ENCODE results near the gene PRKCA. TPM values are rescaled to one million over a fixed set of nuclear protein-coding genes. Genes with fewer than 3 reads are reported as not detected.

PRKCA gene
- total and polyA plus RNA-seq, 2 donors (not counting 3 experiments of a cell fraction or from before 2014, with no cell fraction given), result 7.5 to 34.2 TPM

GRCh38 chr17:66711401-66711800 is 409.0 kb downstream of the PRKCA start:
- Histone ChIP-seq H2AFZ (ENCODE audit: low read depth, low read length) (no peak overlapping the region), H3K9me3 (replicated peaks; ENCODE audit: control insufficient read depth, insufficient read depth, low read length) (no peaks in the 10 kb centered on the region), H3K4me1 (ENCODE audit: control insufficient read depth, extremely low read depth, insufficient read depth, low read length) (no peaks in the 10 kb centered on the region), H4K20me1 (replicated peaks; ENCODE audit: control insufficient read depth, extremely low read depth, insufficient read depth, low read length) (no peaks in the 10 kb centered on the region), H3K9ac (replicated peaks; ENCODE audit: extremely low read depth, insufficient read depth, low read length) (no peak overlapping the region), H3K27ac (ENCODE audit: insufficient read depth, low read depth, low read length) (no peak overlapping the region), H3K27me3 (ENCODE audit: control insufficient read depth in 2 of 2, insufficient read depth in 2 of 2, low read length in 2 of 2) (no peaks in the 10 kb centered on the region), H3K79me2 (ENCODE audit: control insufficient read depth, insufficient read depth, low read length) (no peaks in the 10 kb centered on the region), H3K36me3 (ENCODE audit: control insufficient read depth in 2 of 2, extremely low read depth in 1 of 2, insufficient read depth in 2 of 2, low read length in 2 of 2) (no peaks in the 10 kb centered on the region), H3K9me1 (replicated peaks; ENCODE audit: control insufficient read depth, extremely low read depth, insufficient read depth, low read length) (no peaks in the 10 kb centered on the region), H3K4me2 (ENCODE audit: insufficient read depth, low read length) (no peak overlapping the region), H3K4me3 (replicated peaks in 1 of 3; ENCODE audit: insufficient read depth in 1 of 3, low read depth in 1 of 3, low read length in 3 of 3) (no peak overlapping the region)
- DNase-seq (ENCODE audit: low read depth, low spot score) (no peak), FAIRE-seq (no peak)
- ChIA-PET POLR2A (no interaction called here), CTCF (no interaction called here)
- intact Hi-C loops (cut with micrococcal nuclease), result no loop called here
- no TSS peak for BruUV-seq (replicated peaks)
- dilution Hi-C loops (cut with MboI; ENCODE audit: extremely low pct_ligation_motif_present, low sequenced_read_pairs), result no loop called here
- TF ChIP-seq POLR2AphosphoS5 (IDR thresholded peaks at IDR 0.05; ENCODE audit: insufficient read depth, low read depth, low read length) (no peak), POLR2A (IDR thresholded peaks at IDR 0.05; ENCODE audit: low read depth, low read length) (no peak), JUN (IDR thresholded peaks at IDR 0.05; ENCODE audit: borderline replicate concordance, insufficient read depth, insufficient read length, low read depth) (no peak), FOS (IDR thresholded peaks at IDR 0.05; ENCODE audit: borderline replicate concordance, insufficient read depth, low read length) (no peak), CTCF (IDR thresholded peaks at IDR 0.05; ENCODE audit: extremely low read depth in 1 of 2, insufficient read depth in 1 of 2, low read depth in 1 of 2, low read length in 2 of 2) (no peak)

GRCh38 chr17:66711881-66712321 is 409.5 kb downstream of the PRKCA start:
- Histone ChIP-seq H3K9me3 (replicated peaks; ENCODE audit: control insufficient read depth, insufficient read depth, low read length) (no peaks in the 10 kb centered on the region), H3K4me2 (ENCODE audit: insufficient read depth, low read length) (no peak overlapping the region), H3K4me3 (replicated peaks in 1 of 3; ENCODE audit: insufficient read depth in 1 of 3, low read depth in 1 of 3, low read length in 3 of 3) (no peak overlapping the region), H3K9me1 (replicated peaks; ENCODE audit: control insufficient read depth, extremely low read depth, insufficient read depth, low read length) (no peaks in the 10 kb centered on the region), H3K79me2 (ENCODE audit: control insufficient read depth, insufficient read depth, low read length) (no peaks in the 10 kb centered on the region), H3K9ac (replicated peaks; ENCODE audit: extremely low read depth, insufficient read depth, low read length) (no peak overlapping the region), H2AFZ (ENCODE audit: low read depth, low read length) (no peak overlapping the region), H4K20me1 (replicated peaks; ENCODE audit: control insufficient read depth, extremely low read depth, insufficient read depth, low read length) (no peaks in the 10 kb centered on the region), H3K27ac (ENCODE audit: insufficient read depth, low read depth, low read length) (no peak overlapping the region), H3K4me1 (ENCODE audit: control insufficient read depth, extremely low read depth, insufficient read depth, low read length) (no peaks in the 10 kb centered on the region), H3K36me3 (ENCODE audit: control insufficient read depth in 2 of 2, extremely low read depth in 1 of 2, insufficient read depth in 2 of 2, low read length in 2 of 2) (no peaks in the 10 kb centered on the region), H3K27me3 (ENCODE audit: control insufficient read depth in 2 of 2, insufficient read depth in 2 of 2, low read length in 2 of 2) (no peaks in the 10 kb centered on the region)
- ChIA-PET CTCF (interaction anchor here (1.2 kb wide), 1 partner anchor 188 kb away, joined by 3 read pairs; no protein-coding TSS in a partner anchor), POLR2A (no interaction called here)
- DNase-seq (ENCODE audit: low read depth, low spot score), result no peak
- BruUV-seq (replicated peaks), result no TSS peak
- intact Hi-C loops (cut with micrococcal nuclease), result no loop called here
- dilution Hi-C loops (cut with MboI; ENCODE audit: extremely low pct_ligation_motif_present, low sequenced_read_pairs), result no loop called here
- FAIRE-seq, result no peak
- TF ChIP-seq GATA2 (IDR thresholded peaks at IDR 0.05; ENCODE audit: insufficient read depth, insufficient read length, low read depth, low read length) (no peak), JUN (IDR thresholded peaks at IDR 0.05; ENCODE audit: borderline replicate concordance, insufficient read depth, insufficient read length, low read depth) (no peak), EZH2 (IDR thresholded peaks at IDR 0.05; ENCODE audit: borderline replicate concordance, low read depth, low read length, severe bottlenecking) (no peak), POLR2AphosphoS5 (IDR thresholded peaks at IDR 0.05; ENCODE audit: insufficient read depth, low read depth, low read length) (no peak), MAX (IDR thresholded peaks at IDR 0.05; ENCODE audit: insufficient read depth, insufficient read length) (no peak), CTCF (IDR thresholded peaks at IDR 0.05; ENCODE audit: extremely low read depth in 1 of 2, insufficient read depth in 1 of 2, low read depth in 1 of 2, low read length in 2 of 2) (no peak), POLR2A (IDR thresholded peaks at IDR 0.05; ENCODE audit: low read depth, low read length) (no peak), FOS (IDR thresholded peaks at IDR 0.05; ENCODE audit: borderline replicate concordance, insufficient read depth, low read length) (no peak), MYC (IDR thresholded peaks at IDR 0.05; ENCODE audit: low read depth, low read length) (no peak)

All from endothelial cell of umbilical vein (primary cell).